ENCODE measurements around the gene TET2.

TET2 gene

GRCh38 chr4:105146276-105147015 is at the start of gene TET2:
TET2 (plus strand) TSS chr4:105146876; CDS start chr4:105233943, 87,067 bp downstream.
- DNase-seq (ENCODE audit: insufficient read length, low spot score): peak; percentile 33
- FAIRE-seq: no peak
- peak; percentile 51 for TF ChIP-seq POLR2A (IDR thresholded peaks at IDR 0.05; ENCODE audit: low read depth, low read length)

GRCh38 chr4:105102016-105102415 is 44.7 kb upstream of the TET2 start:
- FAIRE-seq (no peak), DNase-seq (ENCODE audit: insufficient read length, low spot score) (no peak)
- no peak for TF ChIP-seq POLR2A (IDR thresholded peaks at IDR 0.05; ENCODE audit: low read depth, low read length)

GRCh38 chr4:105106426-105106825 is 40.2 kb upstream of the TET2 start:
- no peak for DNase-seq (ENCODE audit: insufficient read length, low spot score)
- no peak for TF ChIP-seq POLR2A (IDR thresholded peaks at IDR 0.05; ENCODE audit: low read depth, low read length)
- FAIRE-seq: no peak

GRCh38 chr4:105107095-105107856 is 39.4 kb upstream of the TET2 start:
- FAIRE-seq (no peak), DNase-seq (ENCODE audit: insufficient read length, low spot score) (no peak)
- no peak for TF ChIP-seq POLR2A (IDR thresholded peaks at IDR 0.05; ENCODE audit: low read depth, low read length)

GRCh38 chr4:105108971-105109370 is 37.7 kb upstream of the TET2 start:
- no peak for DNase-seq (ENCODE audit: insufficient read length, low spot score)
- no peak for FAIRE-seq
- TF ChIP-seq POLR2A (IDR thresholded peaks at IDR 0.05; ENCODE audit: low read depth, low read length): no peak

GRCh38 chr4:105112274-105112673 is 34.4 kb upstream of the TET2 start:
- TF ChIP-seq POLR2A (IDR thresholded peaks at IDR 0.05; ENCODE audit: low read depth, low read length): no peak
- no peak for DNase-seq (ENCODE audit: insufficient read length, low spot score)
- FAIRE-seq: no peak

GRCh38 chr4:105113800-105114199 is 32.9 kb upstream of the TET2 start:
- DNase-seq (ENCODE audit: insufficient read length, low spot score) (no peak), FAIRE-seq (no peak)
- TF ChIP-seq POLR2A (IDR thresholded peaks at IDR 0.05; ENCODE audit: low read depth, low read length): no peak

- DNase-seq (ENCODE audit: insufficient read length, low spot score): no peak
- no peak for FAIRE-seq
- no peak for TF ChIP-seq POLR2A (IDR thresholded peaks at IDR 0.05; ENCODE audit: low read depth, low read length)
Observed at GRCh38 chr4:105116616-105117319, 29.9 kb upstream of the TET2 start.

GRCh38 chr4:105119356-105119755 is 27.3 kb upstream of the TET2 start:
- FAIRE-seq: no peak
- DNase-seq (ENCODE audit: insufficient read length, low spot score): no peak
- TF ChIP-seq POLR2A (IDR thresholded peaks at IDR 0.05; ENCODE audit: low read depth, low read length): no peak

- no peak for FAIRE-seq
- DNase-seq (ENCODE audit: insufficient read length, low spot score): no peak
- no peak for TF ChIP-seq POLR2A (IDR thresholded peaks at IDR 0.05; ENCODE audit: low read depth, low read length)
Observed at GRCh38 chr4:105120626-105121025, 26.1 kb upstream of the TET2 start.

- FAIRE-seq (peak; percentile 66), DNase-seq (ENCODE audit: insufficient read length, low spot score) (peak; percentile 10)
- TF ChIP-seq POLR2A (IDR thresholded peaks at IDR 0.05; ENCODE audit: low read depth, low read length): no peak
Observed at GRCh38 chr4:105122350-105122749, 24.3 kb upstream of the TET2 start.

- DNase-seq (ENCODE audit: insufficient read length, low spot score) (no peak), FAIRE-seq (no peak)
- TF ChIP-seq POLR2A (IDR thresholded peaks at IDR 0.05; ENCODE audit: low read depth, low read length): no peak
Observed at GRCh38 chr4:105126311-105127169, 20.1 kb upstream of the TET2 start.

- no peak for TF ChIP-seq POLR2A (IDR thresholded peaks at IDR 0.05; ENCODE audit: low read depth, low read length)
- FAIRE-seq (no peak), DNase-seq (ENCODE audit: insufficient read length, low spot score) (no peak)
Observed at GRCh38 chr4:105127170-105127445, 19.6 kb upstream of the TET2 start.

GRCh38 chr4:105128208-105128607 is 18.5 kb upstream of the TET2 start:
- FAIRE-seq (no peak), DNase-seq (ENCODE audit: insufficient read length, low spot score) (no peak)
- TF ChIP-seq POLR2A (IDR thresholded peaks at IDR 0.05; ENCODE audit: low read depth, low read length): no peak
